ENCODE data around the gene SUGT1. TPM values are rescaled to one million over a fixed set of nuclear protein-coding genes. Genes with fewer than 3 reads are reported as not detected.

The SUGT1 gene
- total RNA-seq, 1 donor from 2014 or later: 46.6 TPM

DNA sequence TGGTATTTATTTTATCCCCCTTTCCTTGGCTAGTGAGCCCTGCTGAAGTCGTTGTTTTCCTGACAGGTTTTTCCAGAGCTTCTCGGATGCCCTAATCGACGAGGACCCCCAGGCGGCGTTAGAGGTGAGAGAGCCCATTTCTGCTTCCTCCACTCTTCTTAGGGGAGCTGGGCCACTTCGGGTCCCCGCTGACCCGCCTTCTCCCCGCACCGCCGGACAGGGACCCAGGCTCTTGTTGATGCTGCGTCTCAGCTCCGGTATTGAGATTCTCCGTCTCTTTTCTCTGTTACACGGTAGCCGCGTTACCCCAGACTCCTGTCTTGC lies 306 bp downstream of the SUGT1 start:
- Mint-ChIP-seq H3K4me1 (ENCODE audit: low read depth) (peaks cover 9% of the 10 kb centered on the region), H3K9me3 (ENCODE audit: low read depth) (no peaks in the 10 kb centered on the region), H3K4me3 (ENCODE audit: unreplicated experiment) (no peak overlapping the region), H3K27me3 (ENCODE audit: low read depth) (no peaks in the 10 kb centered on the region), H3K27ac (ENCODE audit: unreplicated experiment) (no peak overlapping the region), H3K36me3 (ENCODE audit: low read depth) (peaks cover 5% of the 10 kb centered on the region)
- TF ChIP-seq, protein P1, sequence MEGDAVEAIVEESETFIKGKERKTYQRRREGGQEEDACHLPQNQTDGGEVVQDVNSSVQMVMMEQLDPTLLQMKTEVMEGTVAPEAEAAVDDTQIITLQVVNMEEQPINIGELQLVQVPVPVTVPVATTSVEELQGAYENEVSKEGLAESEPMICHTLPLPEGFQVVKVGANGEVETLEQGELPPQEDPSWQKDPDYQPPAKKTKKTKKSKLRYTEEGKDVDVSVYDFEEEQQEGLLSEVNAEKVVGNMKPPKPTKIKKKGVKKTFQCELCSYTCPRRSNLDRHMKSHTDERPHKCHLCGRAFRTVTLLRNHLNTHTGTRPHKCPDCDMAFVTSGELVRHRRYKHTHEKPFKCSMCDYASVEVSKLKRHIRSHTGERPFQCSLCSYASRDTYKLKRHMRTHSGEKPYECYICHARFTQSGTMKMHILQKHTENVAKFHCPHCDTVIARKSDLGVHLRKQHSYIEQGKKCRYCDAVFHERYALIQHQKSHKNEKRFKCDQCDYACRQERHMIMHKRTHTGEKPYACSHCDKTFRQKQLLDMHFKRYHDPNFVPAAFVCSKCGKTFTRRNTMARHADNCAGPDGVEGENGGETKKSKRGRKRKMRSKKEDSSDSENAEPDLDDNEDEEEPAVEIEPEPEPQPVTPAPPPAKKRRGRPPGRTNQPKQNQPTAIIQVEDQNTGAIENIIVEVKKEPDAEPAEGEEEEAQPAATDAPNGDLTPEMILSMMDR (IDR thresholded peaks at IDR 0.05): peak; percentile 60
- DNase-seq (ENCODE audit: low spot score): no peak

DNA sequence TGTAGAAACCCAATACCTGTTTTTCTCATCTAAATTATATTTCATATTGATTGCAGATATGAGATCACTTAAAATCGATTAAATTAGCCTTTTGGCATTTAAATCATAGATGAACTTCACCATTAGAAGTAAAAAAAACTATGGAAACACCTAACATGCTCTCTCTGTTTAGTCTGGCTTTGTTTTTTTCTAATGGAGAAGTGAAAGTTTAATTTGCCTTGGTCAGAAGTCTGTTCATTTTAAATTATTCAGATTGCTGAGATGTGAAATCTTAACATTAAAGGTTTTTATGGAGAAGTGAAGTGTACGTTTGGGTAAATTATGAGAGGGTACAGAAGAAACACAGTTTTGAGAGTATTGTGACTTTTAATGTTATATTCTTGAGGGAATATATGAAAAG lies 6.7 kb downstream of the SUGT1 start:
- TF ChIP-seq, protein P1 (IDR thresholded peaks at IDR 0.05): no peak
- no peak for DNase-seq (ENCODE audit: low spot score)
- peaks cover 5% of the 10 kb centered on the region for H3K36me3 Mint-ChIP-seq (ENCODE audit: low read depth)
- H3K4me1 Mint-ChIP-seq (ENCODE audit: low read depth): no peaks in the 10 kb centered on the region
- no peaks in the 10 kb centered on the region for H3K9me3 Mint-ChIP-seq (ENCODE audit: low read depth)
- no peak overlapping the region for H3K27ac Mint-ChIP-seq (ENCODE audit: unreplicated experiment)
- H3K27me3 Mint-ChIP-seq (ENCODE audit: low read depth): no peaks in the 10 kb centered on the region
- no peak overlapping the region for H3K4me3 Mint-ChIP-seq (ENCODE audit: unreplicated experiment)

DNA sequence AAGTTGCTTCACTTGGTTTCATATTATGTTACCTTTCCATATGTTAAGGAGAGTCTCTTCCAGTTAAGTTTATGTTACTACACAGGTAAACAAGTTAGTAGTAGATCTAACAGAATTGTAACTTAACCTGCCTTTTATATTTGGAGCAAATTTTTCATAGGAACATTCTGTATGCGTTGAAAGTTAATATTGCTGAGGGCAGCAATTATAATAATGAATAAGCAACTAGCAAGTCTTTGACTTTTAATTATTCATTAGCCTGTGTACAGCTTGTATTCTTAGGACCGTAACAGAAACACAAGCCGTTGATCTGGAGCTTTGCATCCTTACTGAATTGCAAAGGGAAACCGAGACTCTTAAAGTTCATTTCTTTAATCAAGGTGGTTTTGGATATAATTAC lies 11.6 kb downstream of the SUGT1 start:
- Mint-ChIP-seq H3K27ac (ENCODE audit: unreplicated experiment) (no peak overlapping the region), H3K27me3 (ENCODE audit: low read depth) (no peaks in the 10 kb centered on the region), H3K36me3 (ENCODE audit: low read depth) (peaks cover 21% of the 10 kb centered on the region), H3K9me3 (ENCODE audit: low read depth) (no peaks in the 10 kb centered on the region), H3K4me1 (ENCODE audit: low read depth) (no peaks in the 10 kb centered on the region), H3K4me3 (ENCODE audit: unreplicated experiment) (no peak overlapping the region)
- DNase-seq (ENCODE audit: low spot score): no peak
- TF ChIP-seq, protein P1 (IDR thresholded peaks at IDR 0.05): no peak

DNA sequence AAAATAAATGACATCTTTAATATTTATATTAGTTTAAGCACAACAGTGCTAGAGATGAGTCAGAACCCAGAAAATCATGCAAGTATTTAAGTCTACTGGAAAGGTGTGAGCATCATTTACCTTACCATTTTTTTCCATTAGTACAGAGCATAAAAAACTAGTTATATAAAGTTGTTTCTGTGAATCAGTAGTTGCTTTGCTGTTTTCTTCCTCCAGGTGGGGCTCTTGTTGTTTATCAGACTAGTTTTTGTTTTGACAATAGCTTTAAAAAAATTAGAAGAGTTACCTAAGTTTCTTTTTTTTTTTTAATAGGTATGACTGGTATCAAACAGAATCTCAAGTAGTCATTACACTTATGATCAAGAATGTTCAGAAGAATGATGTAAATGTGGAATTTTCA lies 12.7 kb downstream of the SUGT1 start:
- no peak for DNase-seq (ENCODE audit: low spot score)
- Mint-ChIP-seq H3K27ac (ENCODE audit: unreplicated experiment) (no peak overlapping the region), H3K4me3 (ENCODE audit: unreplicated experiment) (no peak overlapping the region), H3K36me3 (ENCODE audit: low read depth) (peaks cover 18% of the 10 kb centered on the region), H3K27me3 (ENCODE audit: low read depth) (no peaks in the 10 kb centered on the region), H3K9me3 (ENCODE audit: low read depth) (no peaks in the 10 kb centered on the region), H3K4me1 (ENCODE audit: low read depth) (no peaks in the 10 kb centered on the region)
- TF ChIP-seq, protein P1 (IDR thresholded peaks at IDR 0.05): peak; percentile 75

DNA sequence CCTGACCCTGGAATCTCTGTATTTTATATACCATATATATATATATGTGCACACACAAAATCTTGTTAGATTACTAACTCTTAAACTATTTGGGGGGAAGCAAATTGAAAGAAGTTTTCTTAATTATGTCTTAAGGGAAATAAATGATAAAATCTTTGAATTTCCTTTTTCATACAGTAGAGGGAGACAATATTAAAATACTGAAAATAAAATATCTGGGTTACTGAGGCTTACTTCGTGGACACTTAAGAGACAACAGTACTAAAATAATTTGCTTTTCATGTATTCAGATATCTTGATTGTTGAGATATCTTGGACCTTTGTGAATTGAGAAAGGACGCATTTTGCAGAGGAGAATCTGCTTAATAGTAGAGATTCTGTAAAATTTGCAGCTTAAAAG lies 17.0 kb downstream of the SUGT1 start:
- no peaks in the 10 kb centered on the region for H3K9me3 Mint-ChIP-seq (ENCODE audit: low read depth)
- H3K27me3 Mint-ChIP-seq (ENCODE audit: low read depth): no peaks in the 10 kb centered on the region
- no peak for DNase-seq (ENCODE audit: low spot score)
- no peak overlapping the region for H3K4me3 Mint-ChIP-seq (ENCODE audit: unreplicated experiment)
- H3K36me3 Mint-ChIP-seq (ENCODE audit: low read depth): peaks cover 16% of the 10 kb centered on the region
- H3K27ac Mint-ChIP-seq (ENCODE audit: unreplicated experiment): no peak overlapping the region
- H3K4me1 Mint-ChIP-seq (ENCODE audit: low read depth): no peaks in the 10 kb centered on the region
- TF ChIP-seq, protein P1 (IDR thresholded peaks at IDR 0.05): peak; percentile 68

All from chondrocyte (in vitro differentiated cells).